Prostate gland (tissue), 2 donors: Measurements from ENCODE around the gene ZDHHC11. TPM values are rescaled to one million over a fixed set of nuclear protein-coding genes. Genes with fewer than 3 reads are reported as not detected.

Experiments
- DNase-seq: peaks from one replicate; pipeline ENCODE4 v3.0.0-alpha.2; 2019; ENCODE audit warnings: low spot score
- H3K27ac ChIP-seq, 2 donors: fragments of 200-600 bp; sonication (generic); 2 replicates each; pipeline ENCODE4 v1.5.1; 2017 to 2019
- H3K27me3 ChIP-seq: fragments of 200-600 bp; sonication (generic); replicated peaks from 2 replicates; pipeline ENCODE4 v1.5.1; 2019; ENCODE audit not compliant: insufficient read depth
- H3K36me3 ChIP-seq, 2 donors: fragments of 200-600 bp; sonication (generic); 1 replicate in 1 of 2; 2 replicates in 1 of 2; pipeline versions ENCODE4 v1.5.1 to v1.8.1; 2017 to 2019
- H3K4me1 ChIP-seq: fragments of 200-600 bp; sonication (generic); replicated peaks from 2 replicates; pipeline ENCODE4 v1.5.1; 2019
- H3K4me3 ChIP-seq, 2 donors: fragments of 200-600 bp; sonication (generic); 2 replicates each; pipeline ENCODE4 v1.5.1; 2017 to 2019
- H3K9me3 ChIP-seq: fragments of 200-600 bp; sonication (generic); 2 replicates; pipeline ENCODE4 v1.5.1; 2017
- POLR2A ChIP-seq: fragments of 450-650 bp; IDR thresholded peaks from one replicate; pipeline ENCODE4 v1.6.1; 2016; ENCODE audit warnings: antibody characterized with exemption, mild to moderate bottlenecking
- POLR2AphosphoS5 ChIP-seq: sonication (generic); formaldehyde crosslinking; IDR thresholded peaks from one replicate; pipeline ENCODE4 v1.6.1; 2017; ENCODE audit warnings: antibody characterized with exemption
- WGBS: methylation state at CpG from one replicate; pipeline ENCODE4 v1.1.5; 2018; 5-methylcytosine and 5-hydroxymethylcytosine counted together
- intact Hi-C: fragments of 100-400 bp; cut with DNase I; formaldehyde crosslinking; loops from one replicate; pipeline ENCODE4 v1.14.2; 2022
- total RNA-seq, 2 donors: library from RNA; depleted of rRNA; stranded (reverse); fragments of >200 nt; gene quantifications; one replicate each; pipeline ENCODE4 v1.1.0, GENCODE V29; 2016
- TF ChIP-seq, protein P1 (sequence below), 4 experiments: fragments of 200-600 bp in 2 of 4; fragments of 450-650 bp in 2 of 4; sonication (generic) in 2 of 4; IDR thresholded peaks; 1 replicate in 3 of 4; 2 replicates in 1 of 4; pipeline ENCODE4 v1.5.1; 2016 to 2019; ENCODE audit warnings: antibody characterized with exemption in 4 of 4, mild to moderate bottlenecking in 2 of 4, moderate library complexity in 2 of 4

Gene ZDHHC11
- total RNA-seq, 2 donors from 2014 or later: 1.2 to 9.8 TPM

DNA sequence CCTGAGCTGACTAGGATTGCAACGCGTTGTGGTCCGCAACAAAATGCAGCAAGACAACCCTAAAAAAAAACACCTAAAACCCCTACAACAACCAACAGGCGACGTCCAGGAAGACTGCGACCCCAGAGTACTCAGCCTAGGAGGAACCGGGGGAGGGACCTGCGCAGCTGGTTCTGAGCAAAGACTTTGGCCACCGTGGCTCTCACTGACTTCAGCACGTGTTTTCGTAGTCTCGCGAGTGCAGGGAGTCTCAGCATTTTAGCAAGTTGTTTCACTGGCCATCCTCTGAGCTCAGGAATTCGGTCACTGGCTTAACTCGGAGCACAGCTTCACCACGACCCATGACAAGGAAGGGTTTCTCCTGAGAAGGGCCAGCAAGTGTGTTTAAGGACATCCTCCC is 8.6 kb upstream of the ZDHHC11 start:
- Histone ChIP-seq H3K27me3 (no peaks in the 10 kb centered on the region), H3K27ac (no peak overlapping the region), H3K4me1 (no peaks in the 10 kb centered on the region), H3K36me3 (peaks cover 0 to 6% of the 10 kb centered on the region in 2 donors), H3K9me3 (no peaks in the 10 kb centered on the region), H3K4me3 (no peak overlapping the region)
- DNase-seq: no peak
- intact Hi-C loops: no loop called here
- 76% methylated on average over 16 of the region's 16 CpGs for WGBS
- TF ChIP-seq, protein P1, sequence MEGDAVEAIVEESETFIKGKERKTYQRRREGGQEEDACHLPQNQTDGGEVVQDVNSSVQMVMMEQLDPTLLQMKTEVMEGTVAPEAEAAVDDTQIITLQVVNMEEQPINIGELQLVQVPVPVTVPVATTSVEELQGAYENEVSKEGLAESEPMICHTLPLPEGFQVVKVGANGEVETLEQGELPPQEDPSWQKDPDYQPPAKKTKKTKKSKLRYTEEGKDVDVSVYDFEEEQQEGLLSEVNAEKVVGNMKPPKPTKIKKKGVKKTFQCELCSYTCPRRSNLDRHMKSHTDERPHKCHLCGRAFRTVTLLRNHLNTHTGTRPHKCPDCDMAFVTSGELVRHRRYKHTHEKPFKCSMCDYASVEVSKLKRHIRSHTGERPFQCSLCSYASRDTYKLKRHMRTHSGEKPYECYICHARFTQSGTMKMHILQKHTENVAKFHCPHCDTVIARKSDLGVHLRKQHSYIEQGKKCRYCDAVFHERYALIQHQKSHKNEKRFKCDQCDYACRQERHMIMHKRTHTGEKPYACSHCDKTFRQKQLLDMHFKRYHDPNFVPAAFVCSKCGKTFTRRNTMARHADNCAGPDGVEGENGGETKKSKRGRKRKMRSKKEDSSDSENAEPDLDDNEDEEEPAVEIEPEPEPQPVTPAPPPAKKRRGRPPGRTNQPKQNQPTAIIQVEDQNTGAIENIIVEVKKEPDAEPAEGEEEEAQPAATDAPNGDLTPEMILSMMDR (IDR thresholded peaks at IDR 0.05): no peak
- TF ChIP-seq POLR2A: no peak
- TF ChIP-seq POLR2AphosphoS5: no peak

DNA sequence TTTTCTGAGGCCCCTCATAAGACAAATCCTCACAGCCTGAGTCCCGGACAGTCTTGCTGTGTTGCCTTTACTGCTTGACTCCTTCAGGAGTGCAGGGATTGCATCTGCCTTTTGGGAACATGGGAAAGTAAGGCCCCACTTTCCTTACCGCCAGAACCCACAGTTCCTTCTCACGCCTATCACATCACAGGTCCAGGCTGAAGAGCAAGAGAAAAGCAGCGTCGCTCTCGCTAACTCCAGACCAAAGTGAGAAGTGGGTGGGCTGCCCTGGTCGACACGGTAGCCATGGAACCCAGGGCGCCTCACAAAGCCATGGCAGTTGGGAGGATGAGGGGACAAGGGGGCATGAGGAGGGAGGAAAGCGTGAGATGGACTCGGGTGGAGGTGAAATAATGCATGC is 7.9 kb upstream of the ZDHHC11 start:
- intact Hi-C loops: no loop called here
- Histone ChIP-seq H3K27me3 (no peaks in the 10 kb centered on the region), H3K27ac (no peak overlapping the region), H3K9me3 (no peaks in the 10 kb centered on the region), H3K36me3 (no peaks in the 10 kb centered on the region), H3K4me1 (no peaks in the 10 kb centered on the region), H3K4me3 (no peak overlapping the region)
- DNase-seq: no peak
- WGBS: 84% methylated on average over 11 of the region's 11 CpGs
- TF ChIP-seq, protein P1 (IDR thresholded peaks at IDR 0.05): no peak
- TF ChIP-seq POLR2A (no peak), POLR2AphosphoS5 (no peak)

- TF ChIP-seq, protein P1 (IDR thresholded peaks at IDR 0.05): no peak
- no peak for TF ChIP-seq POLR2A
- TF ChIP-seq POLR2AphosphoS5: no peak
- Histone ChIP-seq H3K4me3 (no peak overlapping the region), H3K36me3 (no peaks in the 10 kb centered on the region), H3K27ac (no peak overlapping the region), H3K4me1 (no peaks in the 10 kb centered on the region), H3K9me3 (no peaks in the 10 kb centered on the region), H3K27me3 (peaks cover 8% of the 10 kb centered on the region)
- no peak for DNase-seq
- intact Hi-C loops: no loop called here
- WGBS: 81% methylated on average over 16 of the region's 16 CpGs
Observed at GRCh38 chr5:856531-857425, 6.0 kb upstream of the ZDHHC11 start.

GRCh38 chr5:855771-856530 is 5.2 kb upstream of the ZDHHC11 start:
- no peak overlapping the region for H3K4me3 ChIP-seq
- no peak overlapping the region for H3K27ac ChIP-seq
- no peaks in the 10 kb centered on the region for H3K9me3 ChIP-seq
- TF ChIP-seq POLR2A: no peak
- TF ChIP-seq, protein P1 (IDR thresholded peaks at IDR 0.05): no peak
- no peak for TF ChIP-seq POLR2AphosphoS5
- H3K27me3 ChIP-seq: peaks cover 8% of the 10 kb centered on the region
- intact Hi-C loops: no loop called here
- no peaks in the 10 kb centered on the region for H3K36me3 ChIP-seq
- no peaks in the 10 kb centered on the region for H3K4me1 ChIP-seq
- DNase-seq: no peak
- WGBS: 70% methylated on average over 21 of the region's 21 CpGs
